GM04504 (cell line): Measurements from ENCODE around the gene TNIP2.
"Not testable (repeated sequence)": the region's sequence is repeated elsewhere in the genome, so short reads cannot be mapped to it uniquely, and the experiment has no call there.

Experiments used
- DNase-seq: peaks from one replicate; pipeline ENCODE4 v3.0.0-alpha.2; 2012; ENCODE audit warnings: low read depth

Gene TNIP2

DNA sequence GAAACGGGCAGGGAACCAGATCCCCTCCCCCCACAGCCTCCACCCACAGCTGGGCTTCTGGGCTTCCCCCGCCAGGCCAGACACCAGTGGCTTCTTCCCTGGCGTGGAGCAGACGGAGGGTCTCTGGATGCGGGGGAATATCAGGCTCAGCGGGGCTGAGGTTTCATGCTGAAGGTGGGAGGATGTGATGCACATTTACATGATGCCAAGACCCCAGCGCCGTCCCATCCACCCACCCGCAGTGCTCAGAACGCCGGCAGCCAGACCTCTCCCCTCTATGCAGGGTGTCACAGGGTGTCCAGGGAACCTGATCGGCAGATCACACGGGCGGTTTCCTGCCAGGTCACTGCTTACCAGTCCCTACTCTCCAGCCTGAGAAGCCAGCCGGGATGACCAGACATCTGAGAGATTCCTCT, 12.8 kb upstream of the TNIP2 start:
- no peak for DNase-seq

DNA sequence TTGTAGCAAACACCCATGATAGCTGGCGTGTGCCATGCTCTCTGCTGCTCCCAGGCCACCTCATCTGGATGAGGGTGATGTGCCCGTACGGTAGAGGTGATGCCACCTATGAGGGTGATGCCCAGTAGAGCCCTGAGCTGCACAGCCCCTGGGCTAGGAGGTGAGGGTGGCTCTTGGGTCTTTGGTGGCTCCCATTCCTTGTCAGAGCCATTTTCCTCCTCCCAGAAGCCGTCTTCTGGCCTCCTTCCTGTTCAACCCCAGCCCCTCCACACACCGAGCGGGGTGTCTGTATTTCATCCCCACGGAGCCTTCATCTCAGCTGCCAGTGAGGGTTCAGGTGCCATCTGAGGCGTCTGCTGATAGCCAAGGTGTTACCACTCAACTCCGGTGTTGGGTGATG, 12.0 kb upstream of the TNIP2 start:
- no peak for DNase-seq

DNA sequence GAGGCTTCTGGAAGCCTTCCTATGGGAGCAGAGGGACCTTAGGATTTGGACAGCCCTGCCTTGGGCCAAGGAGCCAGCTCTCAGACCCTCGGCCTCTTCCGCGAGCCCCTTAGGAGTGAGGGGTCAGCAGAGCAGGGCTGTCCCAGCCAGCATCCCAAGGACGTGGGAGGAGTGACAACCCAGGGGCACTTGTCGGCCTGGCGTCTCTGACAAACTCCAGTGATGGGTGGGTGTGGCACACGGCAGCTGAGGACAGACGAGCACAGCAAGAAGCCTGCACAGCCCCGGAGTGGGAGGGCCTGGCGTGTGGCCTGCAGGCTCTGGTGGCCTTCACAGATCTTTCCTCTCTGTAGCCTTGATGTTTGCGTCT, 11.6 kb upstream of the TNIP2 start:
- DNase-seq = no peak

DNA sequence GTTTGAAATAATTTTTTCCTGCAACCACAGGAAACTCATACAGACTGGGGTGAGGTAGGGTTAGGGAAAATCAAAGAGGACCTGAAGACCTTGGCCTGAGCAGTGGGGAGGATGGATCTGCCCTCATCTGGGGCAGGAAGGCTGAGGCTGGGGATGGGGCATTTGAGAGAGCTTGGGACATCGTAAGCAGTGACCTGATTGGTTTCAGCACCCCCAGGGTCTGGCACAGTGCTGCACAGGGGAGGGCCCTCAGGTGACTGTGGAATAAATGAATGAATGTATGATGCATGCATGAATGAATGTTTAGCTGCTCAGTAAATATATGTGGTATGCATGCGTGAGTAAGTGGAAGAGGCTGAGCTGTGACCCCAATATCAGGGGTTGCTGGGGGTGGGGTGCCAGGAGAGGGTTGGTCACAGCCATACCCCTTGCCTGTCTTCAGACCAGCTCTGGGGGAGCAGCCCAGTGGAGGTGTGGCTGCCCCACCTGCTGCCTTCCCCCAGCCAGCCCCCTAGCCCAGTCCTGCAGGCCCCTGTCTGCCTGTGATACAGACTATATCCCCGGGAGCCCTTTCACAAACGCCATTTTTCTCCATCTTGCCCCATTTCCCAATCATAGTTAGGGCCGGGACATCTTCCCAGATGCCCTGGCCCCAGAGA, 11.0 kb upstream of the TNIP2 start:
- no peak for DNase-seq

DNA sequence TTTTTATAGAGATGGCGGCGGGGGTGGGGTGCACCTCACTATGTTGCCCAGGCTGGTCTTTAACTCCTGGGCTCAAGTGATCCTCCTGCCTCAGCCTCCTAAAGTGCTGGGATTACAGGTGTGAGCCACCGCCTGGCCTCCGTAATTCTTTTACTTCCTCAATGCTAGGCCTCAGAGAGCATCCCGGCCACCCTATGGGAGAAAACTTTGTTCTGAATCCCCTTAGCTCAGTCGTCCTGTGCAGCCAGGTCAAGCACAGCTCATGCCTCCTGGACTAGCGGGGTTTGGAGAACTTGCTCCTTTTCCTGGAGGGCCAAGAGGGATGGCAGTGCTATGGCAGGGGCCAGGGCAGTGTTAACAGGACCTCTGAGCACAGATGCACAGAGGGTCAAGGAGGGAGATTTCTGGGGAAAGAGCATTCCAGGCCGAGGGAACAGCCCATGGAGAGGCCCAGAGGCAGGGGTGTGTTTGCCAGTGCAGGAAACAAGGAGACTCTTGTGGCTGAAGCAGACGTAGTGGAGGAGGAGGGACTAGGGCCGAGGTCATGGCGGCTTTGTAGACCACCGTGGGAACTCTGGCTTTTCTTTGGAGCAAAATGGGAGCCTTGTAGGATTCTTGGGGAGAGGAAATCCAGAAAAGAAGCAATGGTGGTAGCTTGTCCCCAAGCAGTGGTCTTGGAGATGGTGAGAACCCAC, 9.8 kb upstream of the TNIP2 start:
- DNase-seq = no peak

DNA sequence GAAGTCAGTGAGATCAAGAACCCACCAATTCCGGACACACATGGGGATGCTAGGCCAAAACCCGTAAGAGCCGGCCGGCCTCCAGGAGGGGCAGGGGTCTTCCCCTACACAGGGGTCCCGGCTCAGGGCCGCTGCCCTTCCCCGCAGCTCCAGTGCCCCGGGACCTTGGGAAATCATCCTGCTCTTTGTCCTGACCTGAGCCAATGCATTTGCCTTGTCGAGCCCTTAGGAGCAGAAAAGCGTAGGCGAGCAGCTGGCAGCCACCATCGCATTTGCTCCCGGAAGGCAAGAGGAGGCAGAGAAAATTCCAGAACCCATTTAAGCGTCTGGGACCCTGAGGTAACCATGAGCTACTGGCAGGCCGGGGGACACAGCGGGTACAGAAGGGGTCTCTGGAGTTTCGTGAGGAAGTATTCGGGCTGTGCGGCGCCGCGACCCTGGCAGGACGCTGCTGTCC, 7.4 kb upstream of the TNIP2 start:
- DNase-seq = no peak

DNA sequence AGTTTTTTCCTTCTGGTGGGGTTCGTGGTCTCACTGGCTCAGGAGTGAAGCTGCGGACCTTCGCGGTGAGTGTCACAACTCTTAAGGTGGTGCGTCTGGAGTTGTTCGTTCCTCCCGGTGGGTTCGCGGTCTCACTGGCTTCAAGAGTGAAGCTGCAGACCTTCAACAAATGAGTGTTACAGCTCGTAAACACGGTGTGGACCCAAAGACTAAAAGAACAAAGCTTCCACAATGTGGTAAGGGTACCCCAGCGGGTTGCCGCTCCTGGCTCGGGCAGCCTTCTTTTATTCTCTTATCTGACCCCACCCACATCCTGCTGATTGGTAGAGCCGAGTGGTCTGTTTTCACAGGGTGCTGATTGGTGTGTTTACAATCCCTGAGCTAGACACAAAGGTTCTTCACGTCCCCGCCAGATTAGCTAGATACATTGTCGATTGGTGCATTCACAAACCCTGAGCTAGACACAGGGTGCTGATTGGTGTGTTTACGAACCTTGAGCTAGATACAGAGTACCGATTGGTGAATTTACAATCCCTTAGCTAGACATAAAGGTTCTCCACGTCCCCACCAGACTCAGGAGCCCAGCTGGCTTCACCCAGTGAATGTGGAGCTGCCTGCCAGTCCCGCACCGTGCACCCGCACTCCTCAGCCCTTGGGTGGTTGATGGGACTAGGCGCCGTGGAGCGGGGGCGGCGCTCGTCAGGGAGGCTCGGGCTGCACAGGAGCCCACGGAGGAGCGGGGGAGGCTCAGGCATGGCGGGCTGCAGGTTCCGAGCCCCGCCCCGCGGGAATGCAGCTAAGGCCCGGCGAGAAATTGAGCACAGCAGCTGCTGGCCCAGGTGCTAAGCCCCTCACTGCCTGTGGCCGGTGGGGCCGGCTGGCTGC, 6.6 kb upstream of the TNIP2 start:
- DNase-seq = not testable (repeated sequence)

DNA sequence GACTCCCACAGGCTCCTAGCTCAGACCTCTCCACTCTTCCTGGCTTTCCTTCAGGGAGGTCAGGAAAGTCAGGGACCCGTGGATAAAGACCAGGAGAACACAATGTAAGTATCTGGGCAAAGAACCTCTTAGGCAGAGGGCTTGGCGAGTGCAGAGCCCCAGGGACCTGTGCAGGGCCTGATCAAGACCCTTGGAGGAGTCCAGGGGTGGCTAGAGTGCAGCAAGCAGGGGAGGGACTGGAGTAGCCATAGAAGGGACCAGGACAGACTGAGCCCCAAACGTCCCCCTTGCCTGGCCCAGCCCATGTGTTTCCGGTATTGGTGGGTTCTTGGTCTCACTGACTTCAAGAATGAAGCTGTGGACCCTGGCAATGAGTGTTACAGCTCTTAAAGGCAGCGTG, 5.9 kb upstream of the TNIP2 start:
- DNase-seq = no peak

DNA sequence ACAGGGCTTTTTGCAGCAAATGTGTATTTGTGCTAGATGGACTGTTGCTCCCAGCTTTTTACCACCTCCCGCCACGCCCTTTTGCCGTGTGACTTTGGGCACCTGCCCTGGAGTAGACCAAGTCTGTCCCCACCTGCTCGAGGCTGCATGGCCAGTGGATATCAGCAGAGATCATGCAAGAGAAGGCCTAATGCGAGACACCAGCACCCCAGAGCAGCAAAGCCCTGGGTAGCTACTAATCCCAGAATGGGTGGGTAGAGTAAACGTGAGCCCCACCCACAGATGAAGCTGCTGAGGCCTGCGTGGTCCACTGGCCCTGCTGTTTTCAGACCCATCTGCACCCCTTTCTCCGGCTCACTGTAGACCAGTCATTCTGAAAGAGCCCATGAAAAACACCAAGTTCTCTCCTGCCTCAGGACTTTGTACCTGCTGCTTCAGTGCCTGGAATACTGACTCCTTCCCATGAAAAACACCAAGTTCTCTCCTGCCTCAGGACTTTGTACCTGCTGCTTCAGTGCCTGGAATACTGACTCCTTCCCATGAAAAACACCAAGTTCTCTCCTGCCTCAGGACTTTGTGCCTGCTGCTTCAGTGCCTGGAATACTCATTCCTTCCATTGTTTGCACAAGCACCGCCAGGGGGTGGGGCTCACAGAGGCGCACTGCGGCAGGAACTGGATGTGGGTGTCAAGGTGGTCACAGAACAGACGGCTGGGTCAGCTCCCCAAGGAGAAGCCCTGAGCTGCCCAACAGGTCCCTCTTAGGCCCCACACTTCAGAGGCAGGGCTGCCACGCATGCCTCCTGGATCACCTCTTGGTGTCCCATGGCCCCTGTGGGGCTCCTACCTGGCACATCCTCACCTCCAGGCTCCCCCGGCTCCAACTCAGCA, 5.1 kb upstream of the TNIP2 start:
- DNase-seq = no peak

DNA sequence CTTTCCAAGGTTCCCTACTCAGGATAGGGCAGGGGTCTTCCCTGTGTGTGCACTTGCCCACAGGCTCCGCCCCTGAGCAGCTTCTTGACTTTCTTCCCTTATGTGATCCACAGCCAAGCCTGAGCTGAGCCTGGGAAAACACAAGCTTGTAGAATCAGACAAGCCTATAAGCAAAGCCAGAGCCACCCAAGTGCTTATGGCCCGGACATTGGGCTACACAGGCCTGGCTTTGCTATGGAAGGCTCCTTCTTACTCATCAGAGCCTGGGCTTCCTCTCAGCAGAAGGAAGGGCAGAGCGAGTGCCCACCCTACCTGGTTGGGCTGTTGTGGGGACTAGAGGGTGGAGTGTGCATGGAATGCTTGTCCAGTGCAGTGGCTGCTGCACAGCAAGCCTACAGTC, 1.3 kb upstream of the TNIP2 start:
- no peak for DNase-seq

DNA sequence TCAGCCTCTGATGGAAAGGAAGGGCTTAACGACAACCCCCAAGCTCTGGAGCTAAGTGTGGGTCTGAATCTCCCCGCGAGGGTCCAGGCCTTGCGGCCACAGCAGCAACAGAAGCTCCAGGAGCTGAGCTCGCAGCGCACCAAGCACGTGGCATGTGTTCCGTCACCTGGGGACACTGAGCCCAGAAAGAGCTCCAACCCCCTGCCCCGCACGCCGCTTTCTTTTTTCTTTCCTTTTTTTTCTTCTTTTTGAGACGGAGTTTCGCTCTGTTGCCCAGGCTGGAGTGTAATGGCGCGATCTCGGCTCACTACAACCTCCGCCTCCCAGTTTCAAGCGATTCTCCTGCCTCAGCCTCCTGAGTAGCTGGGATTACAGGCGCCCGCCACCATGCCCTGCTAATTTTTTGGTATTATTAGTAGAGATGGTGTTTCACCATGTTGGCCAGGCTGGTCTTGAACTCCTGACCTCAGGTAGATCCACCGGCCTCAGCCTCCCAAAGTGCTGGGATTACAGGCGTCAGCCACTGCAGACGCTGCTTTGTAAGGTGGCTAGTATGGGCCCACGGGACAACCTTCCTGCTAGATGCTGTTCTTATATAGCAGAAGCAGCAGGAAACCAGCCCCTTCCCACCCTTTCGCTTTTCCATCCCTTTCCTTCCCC, 685 bp upstream of the TNIP2 start:
- DNase-seq = no peak

DNA sequence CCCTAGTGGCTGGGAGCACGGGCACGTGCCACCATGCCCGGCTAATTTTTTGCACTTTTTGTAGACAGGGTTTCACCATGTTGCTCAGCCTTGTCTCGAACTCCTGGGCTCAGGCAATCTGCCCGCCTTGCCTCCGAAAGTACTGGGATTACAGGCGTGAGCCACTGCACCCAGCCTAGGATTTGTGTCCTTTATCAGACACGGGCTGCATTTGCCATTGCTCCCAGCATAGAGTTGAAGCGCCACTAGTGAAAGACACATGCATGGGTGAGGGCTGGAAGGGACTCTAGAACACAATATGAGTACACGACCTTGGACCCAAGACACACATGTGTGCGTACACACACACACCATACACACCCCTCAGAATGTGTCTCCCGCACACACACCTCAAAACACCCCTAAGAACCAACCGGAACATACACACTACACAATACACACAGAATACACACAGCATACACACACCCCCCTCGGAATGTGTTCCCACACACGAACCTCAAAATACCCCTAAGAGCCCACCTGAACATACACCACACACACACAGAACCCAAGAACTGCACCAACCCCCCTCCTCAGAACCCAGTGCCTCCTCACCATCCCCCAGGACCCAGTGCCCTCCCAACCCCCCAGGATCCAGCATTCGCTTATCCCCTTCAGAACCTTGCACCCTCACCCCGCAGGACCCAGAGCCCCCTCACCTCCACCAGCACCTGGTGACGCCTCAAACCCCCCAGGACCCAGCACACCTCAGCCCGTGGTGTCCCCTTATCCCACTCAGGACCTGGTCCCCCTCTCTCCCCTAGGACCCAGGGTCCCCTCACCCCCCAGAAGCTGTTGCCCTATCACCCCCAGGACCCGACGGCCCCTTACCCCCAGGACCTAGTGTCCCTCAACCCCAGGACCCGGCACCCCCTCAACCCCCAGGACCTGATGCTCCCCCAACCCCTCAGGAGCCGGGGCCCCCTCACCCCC, 1.0 kb downstream of the TNIP2 start:
- DNase-seq = no peak

DNA sequence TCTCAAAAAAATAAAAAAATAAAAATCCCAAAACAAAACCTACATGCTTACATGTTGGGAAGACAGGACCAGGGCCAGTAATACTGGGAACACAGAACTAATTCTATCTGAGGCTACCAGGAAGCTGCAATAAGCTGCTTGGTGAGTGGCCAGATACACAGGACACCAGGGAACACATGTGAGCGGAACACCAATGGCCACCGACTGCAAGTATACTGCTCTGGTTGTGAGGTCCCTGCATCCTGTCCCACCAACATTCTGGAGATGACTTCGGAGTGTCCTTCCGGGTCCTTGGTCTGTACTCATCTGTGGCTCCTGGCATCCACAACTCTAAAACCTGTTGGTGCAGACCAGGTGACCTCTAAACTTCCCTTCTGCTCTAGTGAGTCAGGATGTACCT, 2.7 kb downstream of the TNIP2 start:
- DNase-seq = no peak

DNA sequence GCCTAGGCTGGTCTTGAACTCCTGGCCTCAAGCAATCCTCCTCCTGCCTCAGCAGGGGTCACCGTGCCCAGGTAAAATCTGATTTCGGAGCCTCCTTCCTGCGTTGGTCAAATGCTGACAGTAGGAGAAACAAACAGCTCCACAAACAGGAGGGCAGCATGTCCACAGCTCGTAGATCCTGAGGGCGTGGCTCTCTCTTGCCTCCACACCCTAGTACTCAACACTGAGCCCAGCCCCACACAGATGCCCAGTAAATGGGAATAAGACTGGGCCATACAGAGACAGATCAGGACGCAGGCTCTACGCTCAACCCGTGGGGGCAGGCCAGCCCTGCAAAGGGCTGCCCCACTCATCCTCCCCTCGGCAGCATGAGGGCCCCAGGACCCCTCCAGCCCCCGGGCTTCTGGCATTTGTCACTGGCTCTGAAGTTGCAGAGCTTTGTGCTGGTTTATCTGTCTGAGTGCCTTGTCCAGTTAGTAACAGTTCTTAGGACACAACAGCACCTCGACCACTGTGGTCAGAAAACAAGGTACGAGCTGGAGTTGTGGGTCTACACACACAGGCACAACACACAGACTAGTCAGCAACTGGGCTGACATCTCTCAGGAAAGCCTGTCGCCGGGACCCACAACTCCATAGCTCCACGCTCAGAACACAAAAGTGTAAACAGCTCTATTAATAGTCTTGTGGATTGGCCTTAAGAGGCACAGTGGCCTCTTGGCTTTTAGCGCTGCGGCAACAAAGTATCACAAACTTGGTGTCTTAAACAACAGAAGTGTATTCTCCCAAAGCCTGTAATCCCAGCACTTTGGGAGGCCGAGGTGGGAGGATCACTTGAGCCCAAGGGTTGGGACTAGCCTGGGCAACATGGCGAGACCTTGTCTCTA, 5.2 kb downstream of the TNIP2 start:
- no peak for DNase-seq

DNA sequence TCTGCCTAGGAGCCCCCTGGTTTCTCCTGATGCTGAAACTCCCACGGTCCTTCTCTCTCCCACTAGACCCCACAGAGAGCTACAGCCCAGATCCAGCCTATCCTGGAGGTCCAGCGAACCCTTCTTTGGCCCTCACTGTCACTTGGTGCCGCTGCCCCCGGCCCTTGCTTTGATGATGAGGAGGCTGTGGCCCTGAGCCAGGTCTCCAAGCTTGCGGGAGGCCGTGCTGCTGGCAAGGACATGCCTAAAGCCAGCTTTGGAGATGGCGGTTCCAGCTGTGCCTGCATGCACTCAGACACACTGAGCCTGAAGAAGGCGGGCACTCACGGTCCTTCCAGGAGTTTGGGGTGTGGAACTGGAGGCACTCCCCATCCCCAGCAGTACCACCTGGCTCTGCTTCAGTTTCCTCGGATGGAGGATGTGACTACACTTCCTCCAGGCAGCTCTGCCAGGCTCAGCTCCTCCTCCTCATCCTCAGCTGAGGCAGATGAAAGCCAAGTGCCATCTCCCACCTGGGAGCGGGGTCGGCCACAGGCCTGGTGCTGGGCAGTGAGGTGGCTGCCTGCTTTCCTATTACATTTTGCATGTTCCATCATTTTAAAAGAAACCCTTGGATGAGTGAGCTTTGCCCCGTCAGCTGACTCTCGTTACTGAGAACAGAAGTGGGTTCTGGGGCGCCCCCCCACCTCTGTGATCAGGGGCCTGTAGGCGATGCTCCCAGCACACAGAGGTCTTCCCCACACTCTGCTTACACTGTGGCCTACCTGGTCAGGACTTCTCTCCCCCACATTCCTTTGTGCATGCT, 9.0 kb downstream of the TNIP2 start:
- DNase-seq = no peak

DNA sequence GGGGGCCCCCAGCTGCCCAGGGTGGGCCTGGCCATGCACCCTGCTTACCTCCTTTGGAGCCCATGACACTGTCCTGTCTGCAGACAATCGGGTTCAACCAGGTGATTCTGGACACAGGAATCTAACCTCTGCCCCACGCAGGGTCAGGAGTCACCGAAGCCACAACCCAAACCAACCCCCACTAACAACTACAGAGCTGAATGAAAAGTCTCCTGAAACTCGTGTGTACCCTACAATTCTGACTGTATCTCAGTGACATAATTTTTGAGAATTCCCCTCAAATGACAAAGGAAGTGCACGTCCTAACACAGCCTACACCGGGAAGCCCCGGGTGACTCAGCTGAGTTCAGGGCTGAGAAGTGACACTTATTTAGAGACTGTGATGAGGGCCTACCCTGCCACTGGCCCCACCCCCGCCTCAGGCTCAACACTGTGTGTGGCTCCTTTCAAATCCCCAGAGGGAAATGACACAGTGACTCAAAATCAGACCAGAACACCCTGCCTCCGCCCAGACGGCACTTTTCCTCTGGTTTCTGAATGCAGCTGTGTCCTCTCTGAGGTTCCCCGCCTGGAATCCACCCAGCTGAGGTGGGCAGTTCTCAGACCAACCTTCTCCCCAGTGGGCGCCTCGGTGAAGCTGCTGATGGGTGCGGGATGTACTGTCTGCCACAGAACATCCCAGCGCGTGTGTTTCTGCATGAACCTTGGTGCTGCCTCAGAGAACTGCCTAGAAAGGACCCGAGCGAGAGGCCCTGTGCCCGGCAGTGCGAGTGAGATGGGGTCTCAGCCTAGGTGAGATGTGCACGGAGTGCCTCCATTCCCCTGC, 9.9 kb downstream of the TNIP2 start:
- DNase-seq = peak; percentile 30

DNA sequence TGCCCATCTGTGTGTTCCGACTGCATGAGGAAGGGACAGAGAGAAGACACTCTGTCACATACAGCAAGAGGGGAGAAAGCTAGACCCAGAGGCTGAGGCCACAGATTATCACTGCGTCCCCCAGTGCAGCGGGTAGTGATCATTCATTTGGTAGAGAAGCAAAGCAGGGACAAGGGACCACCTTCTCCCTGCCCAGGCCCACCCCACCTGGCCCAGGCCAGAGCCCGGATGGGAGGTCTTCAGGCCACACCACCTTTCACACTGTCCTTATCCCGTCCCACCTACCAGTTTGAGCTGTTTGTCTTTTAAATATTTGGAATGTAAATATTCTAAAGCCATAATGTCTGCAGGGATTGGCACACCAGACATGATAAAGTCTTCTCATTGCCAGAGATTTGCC, 10.6 kb downstream of the TNIP2 start:
- no peak for DNase-seq
